NCI-H1694 treated with DMSO at 0.1 percent for 48 hours (cell line): Measurements from ENCODE around the gene ZNF429.
"Not testable (repeated sequence)": the region's sequence is repeated elsewhere in the genome, so short reads cannot be mapped to it uniquely, and the experiment has no call there.

Experiments used
- DNase-seq: peaks from one replicate; lab custom pipeline; 2025; lab: John Stamatoyannopoulos, UW

ZNF429 gene

DNA sequence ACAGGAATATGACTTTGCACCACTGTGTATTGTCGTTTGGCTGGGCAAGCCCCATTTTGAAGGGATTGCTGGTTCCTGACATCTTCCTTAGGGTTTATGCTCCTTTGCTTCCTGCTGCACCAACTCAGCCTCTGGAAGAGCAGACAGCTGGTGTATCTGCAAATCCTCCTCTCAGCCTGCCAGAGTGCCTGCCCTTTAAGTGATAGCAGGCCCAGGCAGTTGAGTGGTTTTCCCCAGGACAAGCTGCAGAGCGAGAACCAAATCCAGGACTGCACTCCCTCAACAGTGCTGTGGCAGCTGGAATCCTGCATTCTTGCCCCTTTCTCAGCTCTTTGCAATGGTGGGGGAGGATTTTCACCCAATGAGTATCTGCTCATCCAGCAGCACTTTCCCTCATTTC lies 85.5 kb downstream of the ZNF429 start:
- no peak for DNase-seq

DNA sequence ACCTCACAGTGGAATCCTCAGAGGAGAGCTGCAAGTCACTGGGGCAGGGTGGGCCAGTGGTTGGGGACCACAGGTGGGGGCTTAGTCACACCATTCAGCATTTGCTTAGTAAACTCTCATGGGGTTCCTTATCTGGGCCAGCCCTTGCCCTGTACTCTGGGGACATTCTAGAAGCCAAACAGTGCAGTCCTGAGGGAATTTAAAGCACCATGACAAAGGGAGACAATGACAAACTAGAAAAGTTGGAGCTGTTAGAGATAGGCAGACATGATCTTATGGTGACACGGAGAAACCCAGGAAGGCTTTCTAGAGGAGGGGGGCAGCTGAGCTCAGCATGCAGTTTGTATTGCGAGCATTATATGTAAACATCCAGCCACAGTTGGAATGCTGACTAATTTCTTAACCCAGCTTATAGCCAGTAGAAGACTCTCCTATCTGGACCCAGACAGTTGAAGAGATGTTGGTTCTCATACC lies 87.6 kb downstream of the ZNF429 start:
- DNase-seq: no peak

DNA sequence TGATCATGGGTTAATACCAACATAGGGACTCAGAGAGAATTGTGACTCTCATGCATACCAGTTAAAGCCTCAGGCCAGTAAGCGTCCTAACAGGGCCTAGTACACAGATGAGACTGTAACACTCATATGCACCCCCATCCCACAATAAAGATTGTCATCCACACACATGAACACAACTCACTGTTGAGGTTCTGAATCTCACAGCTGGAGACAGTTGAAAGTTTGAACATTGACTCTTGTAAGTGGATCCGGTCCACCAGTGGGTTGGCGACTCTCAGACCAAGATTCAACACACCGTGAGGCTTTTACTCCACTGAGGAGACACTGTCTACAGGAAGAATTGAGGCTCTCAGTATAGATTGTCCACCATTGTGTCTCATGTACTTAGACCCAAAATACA lies 88.1 kb downstream of the ZNF429 start:
- no peak for DNase-seq

DNA sequence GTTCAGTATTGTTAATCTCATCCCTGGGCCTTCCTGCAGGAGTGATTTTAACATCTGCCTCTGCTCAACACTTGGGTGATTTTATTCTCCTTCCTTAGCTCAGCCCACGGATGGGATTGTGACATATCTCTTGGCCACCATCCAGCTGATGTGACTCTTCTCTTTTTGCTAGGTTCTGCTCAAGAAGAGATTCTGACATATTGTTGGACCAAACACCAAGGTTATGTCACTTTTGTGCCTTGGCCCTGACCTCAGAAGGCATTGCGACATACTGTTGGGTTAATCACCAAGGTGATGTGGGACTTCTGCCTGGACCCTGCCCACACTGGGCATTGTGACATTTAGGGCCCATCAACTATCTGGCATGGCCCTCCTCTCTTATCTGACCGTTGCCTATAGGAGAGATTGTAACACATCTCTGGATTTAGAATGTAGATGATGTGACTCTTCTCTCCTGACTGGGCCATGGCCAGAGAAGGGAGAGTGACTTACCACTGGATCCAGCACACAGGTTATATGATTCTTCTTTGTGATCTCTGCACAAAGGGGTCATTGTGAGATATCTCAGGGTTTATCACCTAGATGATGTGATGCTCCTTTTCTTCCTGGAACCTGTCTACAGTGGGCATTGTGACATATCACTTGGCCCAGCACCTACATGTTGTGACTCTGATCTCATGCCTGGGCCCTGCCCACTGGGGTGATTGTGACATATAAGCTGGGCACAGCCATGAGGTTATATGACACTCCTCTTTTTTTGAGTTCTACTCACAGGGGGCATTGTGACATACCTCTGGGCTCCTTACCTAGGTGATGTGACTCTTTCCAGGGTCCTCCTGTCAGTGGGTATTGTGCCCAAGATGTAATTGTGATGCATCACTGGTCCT lies 88.8 kb downstream of the ZNF429 start:
- DNase-seq: no peak

DNA sequence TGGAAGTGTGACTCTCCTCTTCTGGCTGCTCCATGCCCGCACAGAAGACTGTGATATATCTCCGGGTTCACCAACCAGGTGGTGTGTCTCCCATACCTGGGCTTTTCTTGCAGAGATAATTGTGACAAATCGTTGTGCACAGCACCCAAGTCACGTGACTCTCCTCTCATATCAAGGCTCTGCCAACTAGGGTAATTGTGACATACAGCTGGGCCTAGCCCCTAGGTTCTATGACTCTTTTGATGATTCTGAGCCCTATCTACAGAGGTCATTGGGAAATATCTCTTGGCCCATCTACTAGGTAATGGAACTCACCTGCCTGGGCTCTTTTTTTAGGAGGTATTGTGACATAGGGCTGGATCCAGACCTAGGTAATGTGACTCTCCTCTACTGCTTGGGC lies 89.8 kb downstream of the ZNF429 start:
- no peak for DNase-seq

DNA sequence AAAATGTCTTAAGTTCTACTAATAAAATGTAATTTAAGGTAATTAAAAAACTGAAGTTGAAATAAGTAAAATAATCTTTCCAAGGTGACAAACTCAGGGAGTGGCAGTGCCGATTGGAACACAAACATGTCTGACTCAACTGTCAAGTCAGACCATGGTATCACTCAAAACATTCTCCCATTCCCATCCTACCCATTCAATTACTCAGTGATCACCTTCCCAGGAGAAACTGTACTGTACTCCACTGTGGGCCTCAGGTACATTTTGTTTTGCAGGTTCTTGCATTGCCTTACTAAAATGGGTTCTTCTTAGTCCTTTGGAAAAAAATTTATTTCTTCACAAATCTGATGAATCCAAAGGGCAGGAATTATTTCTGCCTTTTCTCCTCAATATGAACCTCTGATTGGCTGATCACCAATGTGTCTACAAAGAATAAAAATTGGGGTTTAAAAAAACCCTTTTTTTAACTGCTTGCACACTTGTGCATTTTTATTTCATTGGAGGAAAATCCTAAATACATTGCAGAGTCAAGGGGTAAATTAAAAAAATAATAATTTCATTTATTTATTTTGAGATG lies 96.8 kb downstream of the ZNF429 start:
- no peak for DNase-seq

DNA sequence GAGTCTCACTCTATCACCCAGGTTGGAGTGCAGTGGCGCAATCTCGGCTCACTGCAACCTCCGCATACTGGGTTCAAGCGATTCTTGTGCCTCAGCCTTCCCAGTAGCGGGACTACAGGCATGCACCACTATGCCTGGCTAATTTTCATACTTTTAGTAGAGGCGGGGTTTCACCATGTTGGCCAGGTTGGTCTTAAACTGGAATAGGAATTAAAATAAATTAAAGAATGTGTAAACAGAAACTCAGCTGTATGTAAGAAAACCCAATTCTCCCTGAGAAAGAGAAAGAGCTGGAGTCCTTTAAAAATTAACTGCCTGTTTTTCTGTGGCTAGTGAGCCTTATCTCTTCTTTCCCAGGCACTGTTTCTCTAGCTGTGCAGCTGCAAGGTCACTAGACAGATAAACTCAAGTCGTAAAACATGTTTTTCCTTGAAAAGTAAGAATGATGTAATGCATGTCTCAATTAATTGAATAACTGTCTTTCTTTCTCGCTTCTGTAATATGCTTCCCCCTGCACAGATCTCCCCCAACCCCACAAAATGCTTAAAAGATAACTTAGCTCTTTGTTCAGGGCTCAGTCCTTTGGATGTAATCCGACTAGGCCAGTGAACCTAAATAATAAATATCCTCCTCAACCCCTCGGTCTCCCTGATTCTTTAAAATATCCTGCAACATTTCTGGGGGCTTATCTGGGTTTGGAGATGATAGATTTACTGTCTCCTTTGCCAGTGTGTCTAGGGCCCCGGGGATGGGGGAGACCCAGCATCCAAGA lies 97.4 kb downstream of the ZNF429 start:
- not testable (repeated sequence) for DNase-seq

DNA sequence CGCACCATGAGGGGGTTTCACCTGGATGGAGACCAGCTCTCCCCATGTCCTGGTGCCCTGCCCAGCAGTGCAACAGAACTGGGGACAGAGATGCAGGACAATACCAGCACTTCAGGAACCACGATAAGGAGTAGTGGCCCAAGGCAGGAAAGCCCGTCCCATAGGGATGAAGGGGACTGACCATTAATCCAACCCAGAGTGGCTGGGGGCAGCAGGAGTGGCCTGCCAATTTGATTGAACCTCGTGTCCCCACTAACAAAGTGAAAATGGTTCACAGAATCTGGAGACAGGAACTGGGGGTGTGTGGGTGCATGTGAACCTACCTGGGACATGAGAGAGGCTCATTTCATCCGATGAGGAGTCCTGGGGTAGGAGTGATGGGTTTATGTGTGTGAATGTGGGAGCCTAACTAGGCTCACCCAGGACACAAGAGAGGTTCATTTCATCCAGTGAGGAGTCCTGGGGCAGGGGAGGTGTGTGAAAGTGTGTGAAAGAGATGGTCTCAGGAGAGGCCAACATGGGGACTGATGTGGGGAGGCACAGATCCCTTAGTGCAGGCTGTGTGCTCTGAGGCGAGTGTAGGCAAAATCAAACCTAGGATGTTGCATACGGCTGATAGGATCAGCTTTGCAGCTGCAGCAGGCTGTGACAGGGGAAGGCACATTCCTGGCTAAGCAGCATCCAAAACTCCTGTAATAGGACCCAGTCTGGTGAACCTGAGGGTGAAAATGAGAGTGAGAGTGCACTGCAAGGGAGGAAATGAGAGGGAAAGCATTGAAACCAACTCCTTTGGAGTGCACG lies 98.2 kb downstream of the ZNF429 start:
- DNase-seq: no peak

DNA sequence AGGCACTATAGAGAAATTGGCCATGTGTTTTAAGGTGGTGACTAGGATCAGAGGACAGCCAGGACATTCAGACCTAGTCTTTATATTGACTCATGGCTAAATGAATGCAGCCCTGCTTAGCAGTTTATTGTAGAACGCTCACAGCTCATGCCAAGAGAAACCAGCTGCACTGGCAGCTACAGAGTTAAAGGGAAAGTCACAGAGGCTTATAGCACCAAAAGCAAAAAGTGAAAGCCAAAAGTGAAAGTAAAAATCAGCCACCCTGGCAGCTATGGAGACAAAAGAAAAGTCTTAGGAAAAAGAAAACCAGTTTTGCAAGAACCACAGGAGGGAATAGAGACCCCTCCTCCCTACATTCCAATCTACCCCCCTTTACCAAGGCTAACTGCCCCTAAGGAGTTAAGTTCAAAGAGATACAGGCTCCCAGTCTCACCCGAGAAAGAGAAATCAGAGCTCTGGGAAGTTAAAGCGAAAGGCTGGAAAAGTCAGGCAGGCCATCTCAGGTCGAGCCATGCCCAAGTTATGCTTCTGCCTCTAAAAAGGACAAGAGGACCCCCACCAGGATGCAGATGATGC lies 99.0 kb downstream of the ZNF429 start:
- DNase-seq: no peak
